ENCODE data around the gene CTSE.

The CTSE gene

DNA sequence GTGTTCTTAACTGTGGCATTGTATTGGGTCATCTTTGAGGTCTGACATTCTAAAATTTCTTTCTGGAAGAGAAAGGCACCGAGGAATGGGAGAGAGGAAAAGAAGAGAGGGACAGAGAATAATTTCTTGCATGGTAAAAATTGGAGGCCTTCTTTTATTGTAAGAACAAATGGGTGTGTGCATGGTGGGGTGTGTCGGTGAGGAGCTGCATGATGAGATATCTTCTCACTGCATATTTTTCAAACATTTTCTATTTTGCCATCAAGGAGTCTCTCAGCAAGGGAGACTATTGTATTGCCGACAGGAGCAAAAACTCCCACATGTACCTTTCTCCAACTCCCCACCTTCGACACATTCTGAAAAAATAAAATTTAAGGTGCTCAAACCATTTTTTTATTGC is 6.5 kb upstream of the CTSE start:
- no peak for DNase-seq (ENCODE audit: extremely low read depth, low read depth)
- TF ChIP-seq, protein P1, sequence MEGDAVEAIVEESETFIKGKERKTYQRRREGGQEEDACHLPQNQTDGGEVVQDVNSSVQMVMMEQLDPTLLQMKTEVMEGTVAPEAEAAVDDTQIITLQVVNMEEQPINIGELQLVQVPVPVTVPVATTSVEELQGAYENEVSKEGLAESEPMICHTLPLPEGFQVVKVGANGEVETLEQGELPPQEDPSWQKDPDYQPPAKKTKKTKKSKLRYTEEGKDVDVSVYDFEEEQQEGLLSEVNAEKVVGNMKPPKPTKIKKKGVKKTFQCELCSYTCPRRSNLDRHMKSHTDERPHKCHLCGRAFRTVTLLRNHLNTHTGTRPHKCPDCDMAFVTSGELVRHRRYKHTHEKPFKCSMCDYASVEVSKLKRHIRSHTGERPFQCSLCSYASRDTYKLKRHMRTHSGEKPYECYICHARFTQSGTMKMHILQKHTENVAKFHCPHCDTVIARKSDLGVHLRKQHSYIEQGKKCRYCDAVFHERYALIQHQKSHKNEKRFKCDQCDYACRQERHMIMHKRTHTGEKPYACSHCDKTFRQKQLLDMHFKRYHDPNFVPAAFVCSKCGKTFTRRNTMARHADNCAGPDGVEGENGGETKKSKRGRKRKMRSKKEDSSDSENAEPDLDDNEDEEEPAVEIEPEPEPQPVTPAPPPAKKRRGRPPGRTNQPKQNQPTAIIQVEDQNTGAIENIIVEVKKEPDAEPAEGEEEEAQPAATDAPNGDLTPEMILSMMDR (IDR thresholded peaks at IDR 0.05; ENCODE audit: low read depth, low read length), result no peak

DNA sequence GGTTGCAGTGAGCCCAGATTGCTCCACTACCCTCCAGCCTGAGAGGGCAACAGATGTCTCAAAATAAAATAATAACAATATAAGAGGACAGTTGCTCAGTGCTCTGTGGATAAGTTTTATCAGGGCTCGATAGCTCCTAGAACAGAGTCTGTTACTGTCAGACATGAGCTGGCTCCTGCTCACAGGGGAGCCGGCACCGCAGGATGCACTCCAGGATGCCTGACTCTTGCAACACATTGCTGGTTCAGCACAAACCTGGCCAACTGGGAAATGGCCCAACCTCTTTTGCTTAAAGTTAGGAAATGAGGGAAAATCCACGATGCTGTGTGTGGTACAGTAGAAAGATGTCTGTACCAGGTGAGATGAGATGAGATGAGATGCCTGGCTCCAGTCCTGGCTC is 5.8 kb upstream of the CTSE start:
- DNase-seq (ENCODE audit: extremely low read depth, low read depth), result no peak
- TF ChIP-seq, protein P1 (IDR thresholded peaks at IDR 0.05; ENCODE audit: low read depth, low read length), result no peak

DNA sequence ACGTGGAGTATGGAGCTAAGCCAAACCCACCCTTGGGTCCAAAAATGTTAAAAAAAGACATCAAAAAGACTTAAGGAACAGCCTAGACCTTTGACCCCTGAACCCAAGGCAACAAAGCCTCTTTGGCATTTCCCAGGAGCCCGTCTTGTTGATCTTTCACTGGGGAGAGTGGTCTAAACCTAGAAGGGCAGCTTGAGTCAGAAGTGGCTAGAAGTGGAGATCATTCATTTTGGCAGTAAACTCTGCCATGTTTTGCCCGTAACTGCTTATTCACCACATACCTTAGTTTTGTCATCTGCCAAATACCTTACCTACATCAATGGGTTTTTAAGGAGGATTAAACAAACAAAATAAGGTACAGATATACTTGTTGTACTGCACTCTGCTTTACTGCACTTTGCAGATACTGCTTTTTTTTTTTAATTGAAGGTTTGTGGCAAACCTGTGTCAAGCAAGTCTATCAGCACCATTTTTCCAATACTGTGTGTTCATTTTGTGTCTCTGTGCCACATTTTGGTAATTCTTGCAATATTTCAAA is 1.7 kb upstream of the CTSE start:
- no peak for DNase-seq (ENCODE audit: extremely low read depth, low read depth)

DNA sequence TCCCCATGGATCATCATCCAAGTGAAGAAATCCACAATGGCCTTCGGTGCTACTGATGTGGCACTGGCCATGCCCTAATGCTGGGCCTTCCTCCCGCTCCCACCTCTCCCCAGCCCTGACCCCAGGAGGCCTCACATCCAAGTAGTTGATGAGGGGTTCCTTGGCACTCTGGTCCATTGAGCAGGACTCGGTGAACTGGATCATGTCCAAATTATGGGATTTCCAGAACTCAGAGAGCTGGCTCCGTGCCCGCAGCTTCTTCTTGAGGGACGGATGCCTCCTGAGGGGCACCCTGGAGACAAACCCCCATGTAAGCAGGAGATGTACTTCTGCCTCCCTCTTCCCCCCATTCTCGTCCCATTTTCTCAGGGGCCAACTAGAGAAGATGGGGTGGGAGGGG is 929 bp downstream of the CTSE start:
- no peak for DNase-seq (ENCODE audit: extremely low read depth, low read depth)
- TF ChIP-seq, protein P1 (IDR thresholded peaks at IDR 0.05; ENCODE audit: low read depth, low read length), result no peak

More for the DNA sequence above, 1.7 kb upstream of the CTSE start:
- TF ChIP-seq, protein P1 (IDR thresholded peaks at IDR 0.05; ENCODE audit: low read depth, low read length), result no peak

DNA sequence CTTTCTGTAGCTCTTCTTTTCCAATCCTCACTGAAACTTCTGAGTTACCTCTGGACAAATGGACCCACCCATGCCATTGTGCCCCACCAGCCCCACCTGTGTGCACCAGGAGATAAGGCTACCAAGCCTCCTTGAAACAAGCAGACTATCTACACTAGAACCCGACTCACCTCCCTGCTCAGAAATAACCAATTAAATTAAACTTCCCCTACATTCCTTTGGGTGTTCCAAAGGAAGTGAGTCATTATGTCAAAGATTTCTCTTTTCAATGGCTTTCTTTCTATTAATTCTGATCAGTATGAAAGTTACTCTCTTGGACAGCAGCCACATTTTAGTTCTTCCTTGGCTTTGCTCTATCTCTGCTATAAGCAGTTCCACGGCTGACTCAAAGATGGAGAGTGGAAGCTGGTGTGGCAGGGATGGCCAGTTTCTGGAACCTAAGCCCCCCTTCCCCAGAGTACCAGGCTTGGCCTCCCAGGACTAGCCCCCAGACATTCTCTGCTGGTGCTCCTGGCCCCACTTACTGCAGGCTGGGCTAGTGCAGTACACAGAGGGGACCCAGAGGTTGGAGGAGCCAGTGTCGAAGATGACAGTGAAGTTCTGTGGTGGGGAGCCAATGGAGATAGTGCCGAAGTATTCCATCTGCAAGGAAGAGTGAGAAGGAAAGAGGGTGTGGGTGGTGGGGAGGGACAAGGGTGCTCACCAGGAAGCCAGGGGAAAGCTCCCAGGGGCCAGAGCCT is 1.9 kb downstream of the CTSE start:
- TF ChIP-seq, protein P1 (IDR thresholded peaks at IDR 0.05; ENCODE audit: low read depth, low read length), result no peak
- no peak for DNase-seq (ENCODE audit: extremely low read depth, low read depth)

DNA sequence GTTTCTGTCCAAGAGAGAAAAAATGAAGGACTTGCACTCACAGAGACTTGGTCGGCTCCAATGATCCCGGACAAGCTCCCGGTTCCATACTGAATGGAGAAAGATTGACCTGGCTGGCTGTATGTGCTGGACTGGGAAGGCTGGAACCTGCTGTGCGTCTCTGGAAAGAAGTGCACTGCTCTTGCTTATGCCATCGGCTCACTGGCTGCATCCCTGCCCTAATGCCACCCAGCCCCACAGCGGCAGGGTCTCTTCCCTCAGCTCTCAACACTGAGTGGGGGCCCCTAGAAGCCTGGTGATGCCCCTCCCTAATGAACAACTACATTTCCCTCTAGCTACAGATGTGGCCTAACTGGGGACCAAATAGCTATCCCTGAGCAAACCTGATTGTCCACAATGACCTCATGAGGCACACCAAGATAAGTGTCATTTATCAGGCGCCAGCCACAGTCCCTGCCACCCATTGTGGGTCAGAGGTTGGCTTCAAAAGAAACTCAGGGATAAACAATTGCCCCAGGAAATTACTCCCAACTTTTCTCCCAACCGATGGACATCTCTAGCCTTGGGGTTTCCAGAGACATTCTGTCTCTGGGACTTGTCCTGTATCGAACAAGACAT is 2.6 kb downstream of the CTSE start:
- DNase-seq (ENCODE audit: extremely low read depth, low read depth), result no peak
- TF ChIP-seq, protein P1 (IDR thresholded peaks at IDR 0.05; ENCODE audit: low read depth, low read length), result no peak

DNA sequence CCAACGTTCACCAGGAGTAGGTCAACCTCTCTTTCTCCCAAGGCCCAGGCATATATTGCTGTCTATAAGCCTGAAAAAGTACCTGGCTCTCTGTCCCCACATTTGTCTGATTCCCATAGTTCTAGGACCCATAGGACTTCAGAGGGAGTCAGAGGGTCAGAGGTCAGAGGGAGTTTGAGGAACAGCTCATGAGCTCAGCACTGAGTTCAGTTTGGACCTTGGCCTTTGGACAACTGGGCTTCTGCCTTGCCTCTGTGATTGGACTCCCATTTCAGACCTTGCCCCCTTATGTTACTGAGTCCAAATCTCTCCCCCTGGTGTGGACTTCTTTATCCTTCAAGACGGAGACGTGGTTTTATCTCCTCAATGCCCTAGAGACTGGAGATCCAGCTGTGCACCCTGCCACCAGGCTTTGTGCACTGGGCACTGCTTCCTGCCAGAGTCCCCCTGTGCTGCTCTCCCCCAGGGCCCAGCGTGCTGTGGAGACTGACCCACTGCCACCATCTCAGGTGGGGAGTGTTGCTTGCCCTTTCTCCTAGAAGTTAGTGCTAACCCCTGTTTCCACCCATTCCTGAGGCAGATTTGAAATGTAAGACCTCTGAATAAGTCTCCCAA is 3.2 kb downstream of the CTSE start:
- TF ChIP-seq, protein P1 (IDR thresholded peaks at IDR 0.05; ENCODE audit: low read depth, low read length), result no peak
- DNase-seq (ENCODE audit: extremely low read depth, low read depth), result no peak

Data from AG09319 (cell line).